ENCODE results near the gene DDX25. TPM values are rescaled to one million over a fixed set of nuclear protein-coding genes. Genes with fewer than 3 reads are reported as not detected.
"Not testable (repeated sequence)": the region's sequence is repeated elsewhere in the genome, so short reads cannot be mapped to it uniquely, and the experiment has no call there.

The DDX25 gene
- 1 to 10 TPM in 1 of 2 donors, not detected in 1; 9.5 TPM for total RNA-seq

- peak within 1 kb of the TSS; percentile 18 to 51 for H3K4me3 ChIP-seq
- no peak for DNase-seq (ENCODE audit: low spot score)
- H3K4me1 ChIP-seq (replicated peaks) = peaks cover 6% of the 10 kb centered on the region
- H3K27me3 ChIP-seq (replicated peaks; ENCODE audit: insufficient read depth) = no peaks in the 10 kb centered on the region
- 2% methylated on average over 73 of the region's 81 CpGs for WGBS
- no peaks in the 10 kb centered on the region for H3K9me3 ChIP-seq
- no peak within 1 kb of the TSS for H3K27ac ChIP-seq
- TF ChIP-seq POLR2AphosphoS5 (IDR thresholded peaks at IDR 0.05) = no peak
- no peak for TF ChIP-seq CTCF (IDR thresholded peaks at IDR 0.05)
- TF ChIP-seq POLR2A (IDR thresholded peaks at IDR 0.05) = no peak
- intact Hi-C loops (cut with DNase I) = no loop called here
- H3K36me3 ChIP-seq = no peaks in the 10 kb centered on the region
Measured at GRCh38 chr11:125903711-125904659, at the start of gene DDX25. Gene DDX25 (plus strand): TSS chr11:125904508. CDS start chr11:125904518, 10 bp downstream.

GRCh38 chr11:125857670-125858069, 46.6 kb upstream of the DDX25 start:
- H3K9me3 ChIP-seq; intact Hi-C loops (cut with DNase I); H3K4me3 ChIP-seq; H3K4me1 ChIP-seq (replicated peaks); H3K27ac ChIP-seq; H3K36me3 ChIP-seq; H3K27me3 ChIP-seq (replicated peaks; ENCODE audit: insufficient read depth); DNase-seq (ENCODE audit: low spot score): not testable (repeated sequence)
- WGBS = 85% methylated on average over 9 of the region's 9 CpGs

GRCh38 chr11:125862786-125863185, 41.5 kb upstream of the DDX25 start:
- H3K4me3 ChIP-seq; H3K9me3 ChIP-seq; H3K27me3 ChIP-seq (replicated peaks; ENCODE audit: insufficient read depth); H3K27ac ChIP-seq; DNase-seq (ENCODE audit: low spot score); intact Hi-C loops (cut with DNase I); H3K4me1 ChIP-seq (replicated peaks); H3K36me3 ChIP-seq: not testable (repeated sequence)
- WGBS = no CpG with 5 or more reads among the region's 33 CpGs

GRCh38 chr11:125865354-125865753, 39.0 kb upstream of the DDX25 start:
- intact Hi-C loops (cut with DNase I); H3K27ac ChIP-seq; DNase-seq (ENCODE audit: low spot score); H3K4me3 ChIP-seq; H3K4me1 ChIP-seq (replicated peaks); H3K36me3 ChIP-seq; H3K27me3 ChIP-seq (replicated peaks; ENCODE audit: insufficient read depth); H3K9me3 ChIP-seq: not testable (repeated sequence)
- WGBS = 93% methylated on average over 4 of the region's 4 CpGs

GRCh38 chr11:125869521-125869920, 34.8 kb upstream of the DDX25 start:
- intact Hi-C loops (cut with DNase I) = no loop called here
- Histone ChIP-seq H3K4me3 (no peak overlapping the region), H3K27ac (no peak overlapping the region), H3K9me3 (no peaks in the 10 kb centered on the region), H3K4me1 (replicated peaks) (no peaks in the 10 kb centered on the region), H3K36me3 (no peaks in the 10 kb centered on the region), H3K27me3 (replicated peaks; ENCODE audit: insufficient read depth) (no peaks in the 10 kb centered on the region)
- TF ChIP-seq POLR2A (IDR thresholded peaks at IDR 0.05) = no peak
- TF ChIP-seq CTCF (IDR thresholded peaks at IDR 0.05) = no peak
- no peak for TF ChIP-seq POLR2AphosphoS5 (IDR thresholded peaks at IDR 0.05)
- WGBS = 80% methylated on average over 2 of the region's 2 CpGs
- DNase-seq (ENCODE audit: low spot score) = no peak

- Histone ChIP-seq H3K4me1 (replicated peaks) (no peaks in the 10 kb centered on the region), H3K36me3 (no peaks in the 10 kb centered on the region), H3K4me3 (no peak overlapping the region), H3K9me3 (no peaks in the 10 kb centered on the region), H3K27ac (no peak overlapping the region), H3K27me3 (replicated peaks; ENCODE audit: insufficient read depth) (no peaks in the 10 kb centered on the region)
- 77% methylated on average over 10 of the region's 10 CpGs for WGBS
- intact Hi-C loops (cut with DNase I) = loop anchor here (10.0 kb wide), 1 partner anchor 777 kb away; no protein-coding TSS in a partner anchor
- DNase-seq (ENCODE audit: low spot score) = no peak
- TF ChIP-seq POLR2A (IDR thresholded peaks at IDR 0.05) = no peak
Measured at GRCh38 chr11:125871391-125872137, 32.7 kb upstream of the DDX25 start.
